Measurements from ENCODE around the gene IKZF1.

Gene IKZF1

GRCh38 chr7:50379539-50379938 lies 75.0 kb downstream of the IKZF1 start:
- DNase-seq = no peak

DNA sequence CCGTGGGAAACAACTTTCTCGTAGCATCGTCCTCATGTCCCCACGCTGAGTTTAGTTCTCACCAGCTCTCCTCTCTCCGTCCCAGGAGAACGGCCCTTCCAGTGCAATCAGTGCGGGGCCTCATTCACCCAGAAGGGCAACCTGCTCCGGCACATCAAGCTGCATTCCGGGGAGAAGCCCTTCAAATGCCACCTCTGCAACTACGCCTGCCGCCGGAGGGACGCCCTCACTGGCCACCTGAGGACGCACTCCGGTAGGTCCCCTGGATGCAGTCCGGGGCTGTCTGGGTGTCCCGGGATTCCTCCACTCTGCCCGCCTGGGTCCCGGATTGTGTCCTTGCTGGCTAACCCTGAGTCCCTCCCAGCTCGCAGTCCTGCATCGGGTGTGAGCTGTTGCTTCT lies 77.9 kb downstream of the IKZF1 start:
- no peak for DNase-seq

DNA sequence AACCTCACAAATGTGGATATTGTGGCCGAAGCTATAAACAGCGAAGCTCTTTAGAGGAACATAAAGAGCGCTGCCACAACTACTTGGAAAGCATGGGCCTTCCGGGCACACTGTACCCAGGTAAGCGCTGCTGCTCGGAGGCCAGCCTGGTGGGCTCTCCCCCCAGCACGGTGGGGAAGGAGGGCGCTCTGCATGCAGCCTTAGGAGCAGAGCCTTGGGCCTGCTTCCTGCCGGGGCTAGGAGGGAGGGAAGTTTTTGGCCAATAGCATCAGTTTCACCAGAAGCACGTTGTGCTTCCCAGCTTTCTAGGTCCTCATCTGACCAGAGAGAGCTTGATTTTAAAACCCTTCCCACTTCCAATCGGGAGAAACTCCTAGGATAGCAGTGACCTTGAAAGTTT lies 82.8 kb downstream of the IKZF1 start:
- no peak for DNase-seq

GRCh38 chr7:50389961-50390360 lies 85.4 kb downstream of the IKZF1 start:
- no peak for DNase-seq

DNA sequence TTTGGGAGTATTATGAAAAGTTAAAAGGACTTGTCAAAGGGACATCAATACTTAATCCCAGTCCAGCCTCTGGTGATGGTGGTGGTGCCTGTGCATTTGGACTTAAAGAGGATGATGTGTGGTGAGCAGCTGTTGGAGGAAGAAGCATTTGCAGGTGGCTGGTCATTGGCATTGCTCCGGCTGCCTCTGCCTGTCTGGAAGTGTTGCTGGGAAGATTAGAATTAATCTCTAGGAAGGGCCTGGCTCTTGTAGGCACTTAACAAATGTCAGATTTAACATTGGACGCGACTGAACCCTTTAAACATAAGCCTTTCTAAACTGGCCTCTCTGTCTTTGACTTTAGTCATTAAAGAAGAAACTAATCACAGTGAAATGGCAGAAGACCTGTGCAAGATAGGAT lies 86.9 kb downstream of the IKZF1 start:
- DNase-seq = no peak

GRCh38 chr7:50393076-50393475 lies 88.6 kb downstream of the IKZF1 start:
- DNase-seq = no peak

- DNase-seq = no peak
Observed at GRCh38 chr7:50393547-50394252, 89.2 kb downstream of the IKZF1 start.

GRCh38 chr7:50394315-50394714 lies 89.8 kb downstream of the IKZF1 start:
- DNase-seq = no peak

DNA sequence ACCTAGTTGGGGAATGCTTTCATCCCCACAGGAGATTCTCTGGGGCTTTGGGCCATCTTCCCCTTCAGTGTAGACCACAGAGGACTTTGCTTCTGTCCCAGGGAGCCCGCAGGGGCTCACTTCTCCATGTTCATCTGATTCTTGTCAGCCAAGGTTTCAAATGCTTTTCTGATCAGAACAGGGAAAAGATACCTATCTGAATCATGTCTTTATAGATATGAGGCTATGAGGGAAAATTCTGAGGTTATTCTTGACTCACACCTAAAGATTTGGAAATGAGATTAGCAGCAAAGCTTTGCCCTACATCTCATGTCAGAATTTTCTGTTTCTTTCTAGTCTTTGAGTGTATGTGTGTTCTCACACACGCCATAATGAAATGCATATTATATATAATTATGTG lies 92.3 kb downstream of the IKZF1 start:
- DNase-seq = no peak

DNA sequence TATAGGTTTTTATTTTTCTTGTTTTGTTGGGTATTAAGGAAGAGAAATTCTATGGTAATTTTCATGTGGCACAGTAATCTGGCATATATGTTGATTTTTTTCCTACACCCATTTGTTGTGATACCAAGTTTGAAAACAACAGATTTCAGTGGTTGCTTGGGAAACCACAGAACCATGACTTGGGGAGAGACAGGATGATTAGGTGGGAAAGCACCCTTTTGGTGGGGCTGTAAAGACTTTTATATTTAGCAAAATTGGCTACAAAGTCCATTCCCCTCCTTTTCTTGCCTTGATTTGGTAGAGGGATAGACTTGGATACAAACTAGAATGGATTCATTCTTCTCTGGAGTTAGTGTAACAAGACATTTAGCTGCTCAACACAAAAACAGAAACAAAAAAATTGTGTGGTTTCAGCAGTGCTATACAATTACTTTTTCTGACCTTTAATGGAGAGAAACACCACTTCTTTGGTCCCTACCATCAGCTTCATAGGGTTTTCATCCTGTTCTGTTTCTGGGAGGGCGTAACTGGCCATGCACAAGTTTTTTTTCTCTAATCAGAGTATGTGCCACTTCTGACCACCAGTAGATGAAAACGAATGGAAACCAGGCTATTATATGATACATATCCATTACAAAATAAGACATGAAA lies 92.9 kb downstream of the IKZF1 start:
- no peak for DNase-seq

- DNase-seq = no peak
Observed at GRCh38 chr7:50397971-50398324, 93.4 kb downstream of the IKZF1 start.

- DNase-seq = no peak
Observed at GRCh38 chr7:50399206-50399605, 94.7 kb downstream of the IKZF1 start.

DNA sequence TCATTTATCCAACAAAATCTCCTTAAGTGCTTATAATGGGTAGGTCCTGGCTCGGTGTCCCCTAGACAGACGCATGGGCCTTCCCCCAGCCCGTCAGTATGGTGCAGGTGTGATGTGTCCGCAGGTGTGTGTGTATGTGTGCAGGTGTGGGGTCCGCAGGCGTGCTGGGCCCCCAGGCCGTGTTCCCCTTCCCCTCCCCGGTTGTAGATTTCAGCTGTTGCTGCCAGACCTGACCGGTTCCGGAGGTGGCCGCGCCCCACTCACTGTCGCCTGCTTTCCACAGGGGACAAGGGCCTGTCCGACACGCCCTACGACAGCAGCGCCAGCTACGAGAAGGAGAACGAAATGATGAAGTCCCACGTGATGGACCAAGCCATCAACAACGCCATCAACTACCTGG lies 95.1 kb downstream of the IKZF1 start:
- DNase-seq = no peak

DNA sequence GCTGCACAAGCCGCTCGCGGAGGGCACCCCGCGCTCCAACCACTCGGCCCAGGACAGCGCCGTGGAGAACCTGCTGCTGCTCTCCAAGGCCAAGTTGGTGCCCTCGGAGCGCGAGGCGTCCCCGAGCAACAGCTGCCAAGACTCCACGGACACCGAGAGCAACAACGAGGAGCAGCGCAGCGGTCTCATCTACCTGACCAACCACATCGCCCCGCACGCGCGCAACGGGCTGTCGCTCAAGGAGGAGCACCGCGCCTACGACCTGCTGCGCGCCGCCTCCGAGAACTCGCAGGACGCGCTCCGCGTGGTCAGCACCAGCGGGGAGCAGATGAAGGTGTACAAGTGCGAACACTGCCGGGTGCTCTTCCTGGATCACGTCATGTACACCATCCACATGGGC lies 95.6 kb downstream of the IKZF1 start:
- no peak for DNase-seq

DNA sequence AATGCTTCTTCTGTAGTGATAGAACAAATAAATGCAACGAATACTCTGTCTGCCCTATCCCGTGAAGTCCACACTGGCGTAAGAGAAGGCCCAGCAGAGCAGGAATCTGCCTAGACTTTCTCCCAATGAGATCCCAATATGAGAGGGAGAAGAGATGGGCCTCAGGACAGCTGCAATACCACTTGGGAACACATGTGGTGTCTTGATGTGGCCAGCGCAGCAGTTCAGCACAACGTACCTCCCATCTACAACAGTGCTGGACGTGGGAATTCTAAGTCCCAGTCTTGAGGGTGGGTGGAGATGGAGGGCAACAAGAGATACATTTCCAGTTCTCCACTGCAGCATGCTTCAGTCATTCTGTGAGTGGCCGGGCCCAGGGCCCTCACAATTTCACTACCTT lies 99.9 kb downstream of the IKZF1 start:
- DNase-seq = peak in 1 of 2 experiments; percentile 22

DNA sequence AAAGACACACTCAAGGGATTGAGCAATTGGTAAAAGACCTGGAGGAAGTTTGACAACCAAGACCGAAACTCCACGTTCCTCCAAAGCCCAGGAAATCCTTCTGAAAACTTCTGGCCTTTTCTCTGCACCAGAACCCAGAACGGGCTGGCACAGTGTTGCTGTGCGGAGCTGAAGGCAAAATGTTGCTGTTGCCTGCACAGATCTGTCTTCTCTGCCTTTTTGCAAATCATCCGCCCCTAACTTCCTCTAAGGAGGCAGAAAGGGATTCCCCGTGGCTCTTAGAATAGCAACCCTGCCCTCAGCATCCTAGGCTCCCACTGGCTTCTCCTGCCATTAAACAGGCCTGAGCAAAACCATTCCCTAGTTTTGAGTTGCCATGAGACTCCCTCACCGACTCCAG lies 100.7 kb downstream of the IKZF1 start:
- no peak for DNase-seq

- no peak for DNase-seq
Observed at GRCh38 chr7:50406935-50407334, 102.4 kb downstream of the IKZF1 start.

GRCh38 chr7:50409856-50410745 lies 105.6 kb downstream of the IKZF1 start:
- DNase-seq = no peak

- no peak for DNase-seq
Observed at GRCh38 chr7:50411332-50411731, 106.8 kb downstream of the IKZF1 start.

DNA sequence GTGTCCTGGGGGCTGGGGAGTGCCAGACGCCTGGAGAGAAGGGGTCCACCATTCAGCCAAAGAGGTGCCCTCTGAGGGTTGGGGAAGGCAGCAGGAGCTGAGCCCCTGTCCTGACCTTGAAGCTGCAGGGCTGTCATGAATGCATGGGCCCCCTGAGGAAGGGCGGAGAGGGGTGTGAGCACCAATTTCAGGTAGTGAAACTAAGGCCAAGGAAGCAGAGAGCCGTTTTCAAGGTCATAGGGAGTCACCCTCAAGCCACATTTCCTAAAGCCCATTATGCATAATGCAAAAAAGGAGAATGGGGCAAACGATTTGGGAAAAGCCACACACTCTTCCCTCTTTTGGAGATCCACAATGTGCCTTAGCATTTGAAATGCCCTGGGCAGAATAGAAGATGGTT lies 108.5 kb downstream of the IKZF1 start:
- no peak for DNase-seq

DNA sequence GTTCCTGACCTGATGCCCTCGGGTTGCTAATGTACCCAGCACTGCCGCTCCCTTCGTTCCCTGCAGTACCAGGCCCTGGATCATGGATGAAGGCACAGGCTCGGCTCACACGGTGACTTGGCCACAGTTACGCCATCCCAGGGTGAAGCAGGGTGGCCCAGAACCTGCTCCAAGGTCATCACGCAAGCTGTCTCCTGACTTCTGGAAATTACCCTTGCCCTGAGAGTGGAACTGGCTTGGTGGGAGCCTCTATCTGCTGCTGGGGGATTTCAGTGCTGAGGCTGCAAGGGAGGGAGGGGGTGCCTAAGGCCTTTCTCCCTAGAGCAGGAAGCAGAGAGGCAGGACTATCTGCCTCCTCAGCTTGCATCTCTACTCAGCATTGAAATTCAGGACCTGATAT lies 109.0 kb downstream of the IKZF1 start:
- DNase-seq = no peak

DNA sequence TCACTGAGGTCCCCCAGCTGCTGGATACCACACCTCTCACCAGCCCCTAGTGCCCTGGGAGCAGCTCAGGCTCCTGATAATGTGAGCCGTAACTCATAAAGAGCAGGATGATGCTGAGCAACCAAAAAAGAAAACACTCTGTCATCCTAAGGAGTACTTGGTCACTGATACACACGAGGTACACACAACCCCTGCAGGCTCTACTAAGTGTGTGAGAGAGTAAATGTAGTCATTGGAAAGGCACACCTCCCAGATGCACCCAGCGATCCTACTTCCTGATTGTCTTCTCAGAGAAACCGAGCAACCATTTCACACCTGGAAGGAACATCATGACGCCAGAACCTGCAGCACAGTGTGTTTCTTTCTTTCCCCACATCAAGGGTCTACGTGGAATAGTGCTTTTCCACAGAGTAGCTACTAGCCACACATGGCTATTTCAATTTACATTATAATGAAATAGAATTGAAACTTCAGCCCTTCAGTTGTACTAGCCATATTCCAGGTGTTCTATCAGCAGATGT lies 111.4 kb downstream of the IKZF1 start:
- DNase-seq = no peak

DNA sequence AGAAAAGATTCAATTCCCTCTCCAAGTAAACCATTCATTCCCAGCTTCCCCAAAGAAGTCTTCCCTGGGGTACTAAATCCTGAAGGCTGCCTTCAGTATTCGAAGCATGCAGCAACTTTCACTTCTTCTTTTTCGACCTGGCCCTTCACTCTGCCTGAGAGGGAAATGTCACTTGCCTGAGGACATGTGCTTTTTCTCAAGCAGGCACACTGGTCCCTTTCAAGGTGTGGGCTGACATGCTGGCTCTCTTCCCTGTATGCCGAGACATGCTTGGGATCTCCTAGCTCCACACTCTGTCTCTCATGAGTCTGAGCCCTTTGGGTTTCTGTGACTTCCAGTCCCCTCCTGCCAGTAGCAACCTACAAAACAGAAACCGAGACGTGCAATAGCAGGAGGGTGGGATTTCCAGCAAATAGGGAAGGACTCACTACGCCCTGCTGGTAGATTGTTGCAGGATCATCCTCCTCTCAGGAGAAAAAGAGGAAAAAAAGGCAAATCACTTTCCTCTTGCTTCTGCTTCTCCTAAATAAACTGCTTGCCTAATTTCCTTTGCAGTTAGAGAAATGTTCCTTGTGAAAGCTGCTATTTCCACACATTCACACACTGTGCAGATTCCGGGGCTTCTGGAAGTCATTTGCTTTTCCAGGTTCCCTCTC lies 112.1 kb downstream of the IKZF1 start:
- DNase-seq = no peak
